ENCODE results near the gene IGF2. TPM values are rescaled to one million over a fixed set of nuclear protein-coding genes. Genes with fewer than 3 reads are reported as not detected.

Gene IGF2
- total RNA-seq, 1 donor from 2014 or later, result 8.8 TPM

DNA sequence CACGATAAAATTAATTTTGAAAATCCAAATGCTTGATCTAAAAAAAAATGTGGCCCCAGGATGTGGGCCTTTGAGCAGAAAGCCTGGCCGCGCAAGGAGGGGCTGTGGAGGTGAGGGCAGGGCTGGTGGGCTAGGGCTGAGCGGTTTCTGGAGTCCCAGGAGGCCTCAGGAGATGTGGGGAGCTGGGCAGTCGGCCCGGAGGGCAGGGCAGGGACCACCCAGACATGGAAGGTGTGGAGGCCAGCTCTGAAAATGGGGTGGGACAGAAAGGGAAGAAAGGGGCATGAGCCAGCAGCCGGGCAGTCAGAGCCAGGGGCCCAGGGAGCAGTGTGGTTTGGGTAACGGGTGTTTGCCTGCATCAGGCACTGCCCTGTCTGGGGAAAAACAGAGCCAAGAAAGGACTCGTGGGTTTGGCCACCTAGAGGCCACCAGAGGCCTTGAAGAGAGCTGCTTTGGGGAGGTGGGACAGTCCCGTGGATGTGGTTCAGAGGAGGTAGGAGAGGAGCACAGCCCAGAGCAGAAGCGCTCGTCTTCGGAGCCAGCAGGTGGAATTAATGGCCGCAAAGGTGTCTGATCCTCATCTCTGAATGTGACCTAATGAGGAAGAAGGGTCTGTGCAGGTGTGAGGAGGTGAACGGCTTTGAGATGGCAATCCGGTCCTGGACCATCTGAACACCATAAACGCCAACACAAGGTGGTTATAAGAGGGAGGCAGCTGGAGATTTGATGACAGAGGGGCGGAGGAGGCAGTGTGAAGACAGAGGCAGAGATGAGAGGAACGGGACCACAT is 50.2 kb downstream of the IGF2 start:
- peak; percentile 48 for DNase-seq
- Histone ChIP-seq H3K27ac (no peak overlapping the region), H3K36me3 (no peaks in the 10 kb centered on the region), H3K9me3 (no peaks in the 10 kb centered on the region), H3K27me3 (no peaks in the 10 kb centered on the region), H3K4me3 (no peak overlapping the region), H3K4me1 (no peaks in the 10 kb centered on the region)
- ATAC-seq, result no peak
- intact Hi-C loops (cut with DNase I), result no loop called here
- TF ChIP-seq, protein P1, sequence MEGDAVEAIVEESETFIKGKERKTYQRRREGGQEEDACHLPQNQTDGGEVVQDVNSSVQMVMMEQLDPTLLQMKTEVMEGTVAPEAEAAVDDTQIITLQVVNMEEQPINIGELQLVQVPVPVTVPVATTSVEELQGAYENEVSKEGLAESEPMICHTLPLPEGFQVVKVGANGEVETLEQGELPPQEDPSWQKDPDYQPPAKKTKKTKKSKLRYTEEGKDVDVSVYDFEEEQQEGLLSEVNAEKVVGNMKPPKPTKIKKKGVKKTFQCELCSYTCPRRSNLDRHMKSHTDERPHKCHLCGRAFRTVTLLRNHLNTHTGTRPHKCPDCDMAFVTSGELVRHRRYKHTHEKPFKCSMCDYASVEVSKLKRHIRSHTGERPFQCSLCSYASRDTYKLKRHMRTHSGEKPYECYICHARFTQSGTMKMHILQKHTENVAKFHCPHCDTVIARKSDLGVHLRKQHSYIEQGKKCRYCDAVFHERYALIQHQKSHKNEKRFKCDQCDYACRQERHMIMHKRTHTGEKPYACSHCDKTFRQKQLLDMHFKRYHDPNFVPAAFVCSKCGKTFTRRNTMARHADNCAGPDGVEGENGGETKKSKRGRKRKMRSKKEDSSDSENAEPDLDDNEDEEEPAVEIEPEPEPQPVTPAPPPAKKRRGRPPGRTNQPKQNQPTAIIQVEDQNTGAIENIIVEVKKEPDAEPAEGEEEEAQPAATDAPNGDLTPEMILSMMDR (IDR thresholded peaks at IDR 0.05), result no peak

DNA sequence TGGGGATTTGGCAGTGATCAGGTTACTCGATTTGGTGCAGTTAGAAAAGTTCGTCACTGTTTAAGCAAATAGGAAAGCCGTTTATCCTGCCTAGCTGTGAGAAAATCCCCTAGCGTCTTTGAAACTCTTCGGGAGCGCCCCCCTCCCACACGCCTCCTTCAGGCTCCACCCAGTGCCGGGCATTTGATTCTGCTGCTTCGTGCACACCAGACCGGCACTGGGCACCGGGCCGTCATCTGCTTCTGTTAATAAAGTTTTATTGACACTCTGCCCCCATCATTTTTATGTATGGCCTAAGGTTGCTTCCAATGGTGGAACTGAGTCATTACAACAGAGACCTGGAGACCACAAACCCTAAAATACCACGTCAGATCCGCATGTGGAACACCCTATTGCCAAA is 50.9 kb downstream of the IGF2 start:
- Histone ChIP-seq H3K36me3 (no peaks in the 10 kb centered on the region), H3K27ac (no peak overlapping the region), H3K4me1 (no peaks in the 10 kb centered on the region), H3K4me3 (no peak overlapping the region), H3K9me3 (no peaks in the 10 kb centered on the region), H3K27me3 (no peaks in the 10 kb centered on the region)
- intact Hi-C loops (cut with DNase I), result no loop called here
- TF ChIP-seq, protein P1 (IDR thresholded peaks at IDR 0.05), result no peak
- ATAC-seq (no peak), DNase-seq (no peak)

DNA sequence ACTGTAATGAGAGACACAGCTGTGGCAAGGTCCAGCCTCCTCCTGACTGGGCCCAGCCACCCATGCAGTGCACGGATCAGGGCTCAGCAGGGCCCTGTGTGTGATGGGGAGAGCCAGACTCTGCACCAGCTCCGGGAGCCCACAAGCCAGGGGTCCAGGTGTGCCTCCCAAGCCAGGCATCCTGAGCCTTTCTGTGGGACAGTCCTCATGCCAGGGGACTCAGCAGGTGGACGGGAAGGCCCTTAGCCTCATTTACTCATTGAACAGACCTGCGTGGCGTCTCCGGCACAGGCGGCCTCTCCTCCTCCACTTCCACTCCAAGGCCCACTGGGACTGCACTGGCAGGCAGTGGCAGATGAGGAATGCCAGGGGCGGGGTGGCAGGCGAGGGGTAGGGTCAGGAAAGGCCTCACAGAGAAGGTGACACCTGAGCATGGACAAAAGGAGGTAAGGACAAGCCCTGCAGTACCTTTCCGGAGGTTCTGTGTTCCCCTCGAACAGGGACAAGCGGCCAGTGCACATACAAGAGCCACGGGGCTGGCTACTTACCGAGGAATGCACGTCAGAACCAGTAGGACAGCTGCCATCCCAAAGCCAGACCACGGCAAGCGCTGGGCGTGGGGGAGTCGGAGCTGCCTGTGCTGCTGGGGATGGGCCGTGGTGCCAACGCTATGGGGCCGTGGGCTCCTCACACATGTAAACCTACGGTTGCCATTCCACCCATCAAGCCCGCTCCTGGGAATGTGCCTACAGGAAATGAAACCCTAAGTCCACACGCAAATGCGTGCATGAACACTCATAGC is 52.7 kb downstream of the IGF2 start:
- no peaks in the 10 kb centered on the region for H3K36me3 ChIP-seq
- DNase-seq (peak; percentile 53), ATAC-seq (no peak)
- no peaks in the 10 kb centered on the region for H3K27me3 ChIP-seq
- H3K27ac ChIP-seq, result no peak overlapping the region
- intact Hi-C loops (cut with DNase I), result no loop called here
- H3K9me3 ChIP-seq, result no peaks in the 10 kb centered on the region
- no peaks in the 10 kb centered on the region for H3K4me1 ChIP-seq
- TF ChIP-seq, protein P1 (IDR thresholded peaks at IDR 0.05), result no peak
- no peak overlapping the region for H3K4me3 ChIP-seq

DNA sequence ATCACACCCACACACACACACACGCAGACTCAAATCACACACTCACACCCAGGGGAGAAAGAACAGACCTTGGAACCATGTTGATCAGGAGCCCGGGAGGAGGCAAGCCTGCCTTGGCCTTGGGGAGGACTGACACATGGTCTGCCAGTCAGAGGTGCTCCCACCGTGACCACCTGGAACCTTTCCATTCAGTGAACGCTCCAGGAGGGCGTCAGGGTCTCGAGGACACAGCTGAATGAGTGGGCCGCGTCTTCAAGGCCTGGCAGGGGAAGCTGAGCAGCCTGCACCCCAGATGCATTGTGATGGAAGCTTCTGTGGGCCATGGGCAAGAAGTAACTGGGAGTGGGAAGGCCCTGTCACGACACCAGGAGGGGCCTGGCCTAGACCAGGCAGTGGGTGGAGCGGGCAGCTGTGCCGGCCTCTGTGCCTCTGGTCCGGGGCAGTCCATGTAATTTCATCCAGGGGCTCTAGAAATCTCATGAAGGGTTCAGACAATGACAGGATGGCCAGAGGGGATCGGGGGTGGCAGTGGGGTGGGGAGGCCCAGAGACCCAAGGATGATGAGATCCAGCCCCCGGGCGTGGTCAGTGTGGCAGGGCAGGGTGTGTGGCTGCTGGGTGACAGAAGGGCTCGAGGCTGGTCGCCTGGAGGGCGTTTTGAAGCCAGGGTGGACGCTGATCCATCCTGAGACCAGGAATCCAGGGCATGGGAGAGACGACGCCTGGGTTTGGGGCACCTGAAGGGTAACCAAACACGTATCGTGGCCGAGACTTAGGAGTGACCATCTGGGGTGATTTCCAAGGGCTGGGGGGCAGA is 53.7 kb downstream of the IGF2 start:
- Histone ChIP-seq H3K9me3 (no peaks in the 10 kb centered on the region), H3K27me3 (no peaks in the 10 kb centered on the region), H3K36me3 (no peaks in the 10 kb centered on the region), H3K4me3 (no peak overlapping the region), H3K4me1 (no peaks in the 10 kb centered on the region), H3K27ac (no peak overlapping the region)
- intact Hi-C loops (cut with DNase I), result no loop called here
- TF ChIP-seq, protein P1 (IDR thresholded peaks at IDR 0.05), result no peak
- DNase-seq (peak; percentile 51), ATAC-seq (no peak)

DNA sequence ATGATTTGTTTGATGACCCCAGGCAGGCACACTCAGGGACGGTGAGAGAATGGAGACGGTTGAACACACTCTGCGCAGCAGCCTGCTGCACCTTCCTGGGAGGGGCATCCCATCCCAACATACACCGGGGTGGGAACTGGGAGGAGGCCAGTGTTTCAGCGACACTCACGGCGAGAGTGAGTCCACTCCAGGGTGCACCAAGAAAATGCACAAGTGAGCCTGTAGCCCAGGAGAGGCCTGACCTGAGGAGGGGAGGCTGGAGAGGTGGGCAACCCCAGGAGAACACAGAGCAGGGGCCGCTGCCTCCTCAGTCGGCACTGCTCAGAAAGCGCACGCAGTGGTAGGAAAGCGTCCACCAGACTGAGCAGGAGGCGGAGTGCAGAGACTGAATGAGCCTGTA is 54.5 kb downstream of the IGF2 start:
- H3K9me3 ChIP-seq, result no peaks in the 10 kb centered on the region
- intact Hi-C loops (cut with DNase I), result no loop called here
- no peaks in the 10 kb centered on the region for H3K27me3 ChIP-seq
- H3K4me1 ChIP-seq, result no peaks in the 10 kb centered on the region
- ATAC-seq (no peak), DNase-seq (no peak)
- TF ChIP-seq, protein P1 (IDR thresholded peaks at IDR 0.05), result no peak
- no peak overlapping the region for H3K4me3 ChIP-seq
- H3K36me3 ChIP-seq, result no peaks in the 10 kb centered on the region
- H3K27ac ChIP-seq, result no peak overlapping the region

Small RNA genes within 50 kb of the gene (microRNA-seq; reads per million reads assigned to microRNA genes)
- gene MIR4686 (ENCODE audit: borderline microRNAs expressed) (not detected), gene MIR483 (ENCODE audit: borderline microRNAs expressed) (4.6 reads per million, percentile 27 among the genes with 10 or more reads in this experiment)

Other genes starting within 250 kb of the IGF2 start
- gene PRR33, start 247.5 kb downstream of the IGF2 start, total RNA-seq, result not detected
- gene TNNT3, start 219.7 kb downstream of the IGF2 start, total RNA-seq, result 0.43 TPM
- gene MRPL23, start 192.1 kb downstream of the IGF2 start, total RNA-seq, result 58.6 TPM
- gene H19, start 141.5 kb downstream of the IGF2 start, total RNA-seq, result 55.8 TPM
- gene INS, start 21.8 kb upstream of the IGF2 start, total RNA-seq, result not detected
- not detected for gene TH, start 32.4 kb upstream of the IGF2 start, total RNA-seq
- gene ASCL2, start 131.2 kb upstream of the IGF2 start, total RNA-seq, result 2.2 TPM
- gene C11orf21, start 162.5 kb upstream of the IGF2 start, total RNA-seq, result 6.5 TPM
- gene TSPAN32, start 162.6 kb upstream of the IGF2 start, total RNA-seq, result 12.2 TPM
- gene CD81, start 237.9 kb upstream of the IGF2 start, total RNA-seq, result 801 TPM